ENCODE measurements around the gene AMBRA1. TPM values are rescaled to one million over a fixed set of nuclear protein-coding genes. Genes with fewer than 3 reads are reported as not detected.

Gene AMBRA1
- total RNA-seq, 3 donors from 2014 or later = 32.5 to 38.9 (median 34.1) TPM

- no peaks in the 10 kb centered on the region for H3K4me1 ChIP-seq
- H3K4me3 ChIP-seq = no peak overlapping the region
- no peaks in the 10 kb centered on the region for H3K27me3 ChIP-seq
- no peak overlapping the region for H3K27ac ChIP-seq
- intact Hi-C loops (cut with DNase I; ENCODE audit: low total_unique reads) = no loop called here
- TF ChIP-seq POLR2A (IDR thresholded peaks at IDR 0.05) (no peak), CTCF (IDR thresholded peaks at IDR 0.05) (no peak), POLR2AphosphoS5 (IDR thresholded peaks at IDR 0.05) (no peak)
- no peak for DNase-seq (ENCODE audit: low spot score in 2 of 2)
- no peaks in the 10 kb centered on the region for H3K9me3 ChIP-seq
- no peaks in the 10 kb centered on the region for H3K36me3 ChIP-seq
These were observed 147.7 kb downstream of the AMBRA1 start for GRCh38 chr11:46445920-46446771.

- Histone ChIP-seq H3K36me3 (no peaks in the 10 kb centered on the region), H3K9me3 (no peaks in the 10 kb centered on the region), H3K4me1 (no peaks in the 10 kb centered on the region), H3K4me3 (no peak overlapping the region), H3K27ac (no peak overlapping the region), H3K27me3 (no peaks in the 10 kb centered on the region)
- DNase-seq (ENCODE audit: low spot score in 2 of 2) = no peak
- intact Hi-C loops (cut with DNase I; ENCODE audit: low total_unique reads) = no loop called here
- TF ChIP-seq POLR2AphosphoS5 (IDR thresholded peaks at IDR 0.05) = no peak
These were observed 148.5 kb downstream of the AMBRA1 start for GRCh38 chr11:46445192-46445919.

- TF ChIP-seq POLR2AphosphoS5 (IDR thresholded peaks at IDR 0.05) (no peak), POLR2A (IDR thresholded peaks at IDR 0.05) (no peak), CTCF (IDR thresholded peaks at IDR 0.05) (no peak)
- Histone ChIP-seq H3K36me3 (no peaks in the 10 kb centered on the region), H3K27ac (no peak overlapping the region), H3K9me3 (no peaks in the 10 kb centered on the region), H3K27me3 (no peaks in the 10 kb centered on the region), H3K4me3 (no peak overlapping the region), H3K4me1 (no peaks in the 10 kb centered on the region)
- intact Hi-C loops (cut with DNase I; ENCODE audit: low total_unique reads) = no loop called here
- DNase-seq (ENCODE audit: low spot score in 2 of 2) = no peak
These were observed 149.5 kb downstream of the AMBRA1 start for GRCh38 chr11:46444305-46444704.

GRCh38 chr11:46438211-46438610 is 155.6 kb downstream of the AMBRA1 start:
- Histone ChIP-seq H3K36me3 (no peaks in the 10 kb centered on the region), H3K4me1 (no peaks in the 10 kb centered on the region), H3K4me3 (no peak overlapping the region), H3K27me3 (no peaks in the 10 kb centered on the region), H3K9me3 (no peaks in the 10 kb centered on the region), H3K27ac (no peak overlapping the region)
- intact Hi-C loops (cut with DNase I; ENCODE audit: low total_unique reads) = no loop called here
- DNase-seq (ENCODE audit: low spot score in 2 of 2) = no peak
- no peak for TF ChIP-seq CTCF (IDR thresholded peaks at IDR 0.05)
- no peak for TF ChIP-seq POLR2AphosphoS5 (IDR thresholded peaks at IDR 0.05)
- TF ChIP-seq POLR2A (IDR thresholded peaks at IDR 0.05) = no peak

- Histone ChIP-seq H3K9me3 (no peaks in the 10 kb centered on the region), H3K27ac (no peak overlapping the region), H3K36me3 (no peaks in the 10 kb centered on the region), H3K4me3 (no peak overlapping the region), H3K27me3 (no peaks in the 10 kb centered on the region), H3K4me1 (no peaks in the 10 kb centered on the region)
- intact Hi-C loops (cut with DNase I; ENCODE audit: low total_unique reads) = no loop called here
- no peak for DNase-seq (ENCODE audit: low spot score in 2 of 2)
- TF ChIP-seq POLR2A (IDR thresholded peaks at IDR 0.05) (no peak), CTCF (IDR thresholded peaks at IDR 0.05) (no peak), POLR2AphosphoS5 (IDR thresholded peaks at IDR 0.05) (no peak)
These were observed 156.6 kb downstream of the AMBRA1 start for GRCh38 chr11:46437122-46437689.

Data from breast epithelium (tissue), 4 donors.